Ishikawa (cell line): Measurements from ENCODE around the gene HYOU1.

Source experiments
- CEBPB ChIP-seq: IDR thresholded peaks from 2 replicates; pipeline ENCODE4 v1.6.1; 2012
- CREB1 ChIP-seq: IDR thresholded peaks from 2 replicates; pipeline ENCODE4 v1.6.1; 2012; ENCODE audit warnings: low read depth
- EGR1 ChIP-seq: IDR thresholded peaks from 2 replicates; pipeline ENCODE4 v1.6.1; 2012
- EP300 ChIP-seq: IDR thresholded peaks from 2 replicates; pipeline ENCODE4 v1.6.1; 2012; ENCODE audit warnings: borderline replicate concordance
- FOXM1 ChIP-seq: IDR thresholded peaks from 2 replicates; pipeline ENCODE4 v1.6.1; 2012; ENCODE audit warnings: low read depth, borderline replicate concordance
- NFIC ChIP-seq: IDR thresholded peaks from 2 replicates; pipeline ENCODE4 v1.6.1; 2012
- RAD21 ChIP-seq: IDR thresholded peaks from 2 replicates; pipeline ENCODE4 v1.6.1; 2012; ENCODE audit warnings: low read depth
- TAF1 ChIP-seq: IDR thresholded peaks from 2 replicates; pipeline ENCODE4 v1.6.1; 2012; ENCODE audit warnings: low read depth, mild to moderate bottlenecking
- TCF12 ChIP-seq: IDR thresholded peaks from 2 replicates; pipeline ENCODE4 v1.6.1; 2012; ENCODE audit warnings: low read depth
- TEAD4 ChIP-seq: IDR thresholded peaks from 2 replicates; pipeline ENCODE4 v1.6.1; 2012
- YY1 ChIP-seq: IDR thresholded peaks from 2 replicates; pipeline ENCODE4 v1.6.1; 2012; ENCODE audit warnings: low read depth
- ZBTB7A ChIP-seq: IDR thresholded peaks from 2 replicates; pipeline ENCODE4 v1.6.1; 2012; ENCODE audit warnings: low read depth
- TF ChIP-seq, protein P1 (sequence below): IDR thresholded peaks from 2 replicates; pipeline ENCODE4 v1.6.1; 2012; ENCODE audit warnings: low read depth, mild to moderate bottlenecking
- TF ChIP-seq, protein P2 (sequence below): IDR thresholded peaks from 2 replicates; pipeline ENCODE4 v1.6.1; 2012
- TF ChIP-seq, protein P3 (sequence below): IDR thresholded peaks from 2 replicates; pipeline ENCODE4 v1.6.1; 2012

HYOU1 gene

DNA sequence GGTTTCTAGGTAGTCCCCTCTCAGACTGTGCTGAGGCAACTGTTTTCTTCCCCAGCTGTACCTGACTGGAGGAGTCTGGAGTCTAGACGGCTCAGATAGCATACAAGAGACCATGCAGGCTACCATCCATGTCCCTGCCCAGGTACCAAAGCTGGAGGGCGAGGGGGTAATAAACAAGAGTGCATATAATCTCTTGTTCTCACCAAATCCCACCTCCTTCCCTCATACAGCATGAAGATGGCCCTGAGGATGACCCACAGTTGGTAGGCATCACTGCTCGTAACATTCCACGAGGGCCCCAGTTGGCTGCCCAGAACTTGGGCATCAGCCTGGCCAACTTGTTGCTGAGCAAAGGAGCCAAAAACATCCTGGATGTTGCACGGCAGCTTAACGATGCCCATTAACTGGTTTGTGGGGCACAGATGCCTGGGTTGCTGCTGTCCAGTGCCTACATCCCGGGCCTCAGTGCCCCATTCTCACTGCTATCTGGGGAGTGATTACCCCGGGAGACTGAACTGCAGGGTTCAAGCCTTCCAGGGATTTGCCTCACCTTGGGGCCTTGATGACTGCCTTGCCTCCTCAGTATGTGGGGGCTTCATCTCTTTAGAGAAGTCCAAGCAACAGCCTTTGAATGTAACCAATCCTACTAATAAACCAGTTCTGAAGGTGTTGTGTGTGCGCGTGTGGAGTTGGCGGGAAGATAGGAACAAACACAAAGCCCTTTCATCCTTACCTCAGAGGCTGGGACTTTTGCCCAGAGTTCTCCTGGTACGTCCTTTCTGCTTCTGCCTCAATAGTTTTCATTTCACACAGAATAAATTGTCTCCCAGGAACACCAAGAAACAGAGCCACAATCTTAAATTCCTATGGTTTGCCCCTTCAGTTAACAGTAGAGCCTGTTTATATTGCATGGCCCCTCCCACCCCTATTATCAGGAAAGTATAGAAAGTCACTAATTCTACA, 36.2 kb upstream of the HYOU1 start:
- TF ChIP-seq RAD21, result no peak
- TF ChIP-seq CEBPB, result no peak
- no peak for TF ChIP-seq TAF1
- TF ChIP-seq ZBTB7A, result no peak

GRCh38 chr11:119091966-119092879, 35.2 kb upstream of the HYOU1 start:
- TF ChIP-seq EGR1 (no peak), FOXM1 (no peak), EP300 (no peak), TCF12 (0 out of 2 replicates have a peak, but pooled peaks have one; percentile 12), TAF1 (no peak)
- TF ChIP-seq, protein P1, sequence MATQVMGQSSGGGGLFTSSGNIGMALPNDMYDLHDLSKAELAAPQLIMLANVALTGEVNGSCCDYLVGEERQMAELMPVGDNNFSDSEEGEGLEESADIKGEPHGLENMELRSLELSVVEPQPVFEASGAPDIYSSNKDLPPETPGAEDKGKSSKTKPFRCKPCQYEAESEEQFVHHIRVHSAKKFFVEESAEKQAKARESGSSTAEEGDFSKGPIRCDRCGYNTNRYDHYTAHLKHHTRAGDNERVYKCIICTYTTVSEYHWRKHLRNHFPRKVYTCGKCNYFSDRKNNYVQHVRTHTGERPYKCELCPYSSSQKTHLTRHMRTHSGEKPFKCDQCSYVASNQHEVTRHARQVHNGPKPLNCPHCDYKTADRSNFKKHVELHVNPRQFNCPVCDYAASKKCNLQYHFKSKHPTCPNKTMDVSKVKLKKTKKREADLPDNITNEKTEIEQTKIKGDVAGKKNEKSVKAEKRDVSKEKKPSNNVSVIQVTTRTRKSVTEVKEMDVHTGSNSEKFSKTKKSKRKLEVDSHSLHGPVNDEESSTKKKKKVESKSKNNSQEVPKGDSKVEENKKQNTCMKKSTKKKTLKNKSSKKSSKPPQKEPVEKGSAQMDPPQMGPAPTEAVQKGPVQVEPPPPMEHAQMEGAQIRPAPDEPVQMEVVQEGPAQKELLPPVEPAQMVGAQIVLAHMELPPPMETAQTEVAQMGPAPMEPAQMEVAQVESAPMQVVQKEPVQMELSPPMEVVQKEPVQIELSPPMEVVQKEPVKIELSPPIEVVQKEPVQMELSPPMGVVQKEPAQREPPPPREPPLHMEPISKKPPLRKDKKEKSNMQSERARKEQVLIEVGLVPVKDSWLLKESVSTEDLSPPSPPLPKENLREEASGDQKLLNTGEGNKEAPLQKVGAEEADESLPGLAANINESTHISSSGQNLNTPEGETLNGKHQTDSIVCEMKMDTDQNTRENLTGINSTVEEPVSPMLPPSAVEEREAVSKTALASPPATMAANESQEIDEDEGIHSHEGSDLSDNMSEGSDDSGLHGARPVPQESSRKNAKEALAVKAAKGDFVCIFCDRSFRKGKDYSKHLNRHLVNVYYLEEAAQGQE, result no peak
- TF ChIP-seq, protein P2, sequence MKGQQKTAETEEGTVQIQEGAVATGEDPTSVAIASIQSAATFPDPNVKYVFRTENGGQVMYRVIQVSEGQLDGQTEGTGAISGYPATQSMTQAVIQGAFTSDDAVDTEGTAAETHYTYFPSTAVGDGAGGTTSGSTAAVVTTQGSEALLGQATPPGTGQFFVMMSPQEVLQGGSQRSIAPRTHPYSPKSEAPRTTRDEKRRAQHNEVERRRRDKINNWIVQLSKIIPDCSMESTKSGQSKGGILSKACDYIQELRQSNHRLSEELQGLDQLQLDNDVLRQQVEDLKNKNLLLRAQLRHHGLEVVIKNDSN, result no peak

DNA sequence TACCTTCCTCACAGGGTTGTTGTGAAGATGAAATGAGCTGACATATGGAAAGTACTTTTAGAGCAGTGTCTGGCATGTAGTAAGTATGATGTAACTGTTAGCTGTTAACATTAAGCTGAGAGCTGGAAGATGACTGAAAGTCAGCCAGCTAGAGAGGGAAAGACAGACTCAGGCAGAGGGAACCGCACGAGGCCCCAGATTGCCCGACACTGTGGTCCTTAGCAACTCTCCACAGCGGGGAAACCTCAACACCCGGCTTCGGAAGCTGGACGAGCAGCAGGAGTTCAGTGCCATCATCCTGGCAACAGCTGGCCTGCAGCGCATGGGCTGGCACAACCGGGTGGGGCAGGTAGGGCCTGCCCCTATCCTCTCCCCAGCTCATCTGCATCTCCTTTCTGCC, 34.2 kb upstream of the HYOU1 start:
- TF ChIP-seq, protein P2, result no peak
- TF ChIP-seq TCF12 (no peak), TEAD4 (no peak), YY1 (no peak)
- TF ChIP-seq, protein P1, result no peak

DNA sequence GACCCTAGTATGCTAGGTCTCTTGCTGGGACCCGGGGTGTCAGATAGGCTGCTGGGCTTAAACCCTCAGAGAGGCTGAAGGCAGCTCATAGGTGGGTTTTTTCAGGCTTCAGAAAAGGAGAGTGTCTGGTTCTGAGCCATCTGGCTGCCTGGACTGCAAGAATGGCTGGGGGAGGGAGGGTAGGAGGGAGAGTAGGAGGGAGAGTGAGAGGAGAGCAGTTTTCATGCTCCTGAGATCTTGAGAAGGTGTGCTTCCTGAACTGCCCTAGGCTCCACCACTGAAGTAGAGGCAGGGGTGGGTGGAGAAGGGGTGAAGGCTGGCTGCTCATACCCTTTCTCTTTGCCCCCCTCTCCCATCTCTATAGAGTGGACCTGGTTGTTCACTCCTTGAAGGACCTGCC, 32.3 kb upstream of the HYOU1 start:
- TF ChIP-seq YY1 (no peak), RAD21 (no peak), ZBTB7A (no peak), EP300 (no peak), TAF1 (no peak), TEAD4 (no peak), TCF12 (no peak), NFIC (no peak), EGR1 (no peak), CREB1 (no peak), FOXM1 (no peak), CEBPB (no peak)
- TF ChIP-seq, protein P1, result no peak
- TF ChIP-seq, protein P2, result no peak
- TF ChIP-seq, protein P3, sequence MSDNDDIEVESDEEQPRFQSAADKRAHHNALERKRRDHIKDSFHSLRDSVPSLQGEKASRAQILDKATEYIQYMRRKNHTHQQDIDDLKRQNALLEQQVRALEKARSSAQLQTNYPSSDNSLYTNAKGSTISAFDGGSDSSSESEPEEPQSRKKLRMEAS, result no peak
